IPS-15b (cell line): Measurements from ENCODE around the gene S100G.
"Not testable (repeated sequence)": the region's sequence is repeated elsewhere in the genome, so short reads cannot be mapped to it uniquely, and the experiment has no call there.

Source experiments
- H3K27me3 ChIP-seq: one replicate; pipeline ENCODE4 v1.6.1; 2013; ENCODE audit warnings: low read length; ENCODE audit not compliant: control insufficient read depth, insufficient read depth
- H3K36me3 ChIP-seq: one replicate; pipeline ENCODE4 v1.6.1; 2013; ENCODE audit warnings: low read length; ENCODE audit not compliant: control insufficient read depth, insufficient read depth
- H3K4me1 ChIP-seq: one replicate; pipeline ENCODE4 v1.6.1; 2013; ENCODE audit warnings: mild to moderate bottlenecking, low read length; ENCODE audit not compliant: control insufficient read depth, insufficient read depth
- H3K4me3 ChIP-seq: one replicate; pipeline ENCODE4 v1.5.1; 2013; ENCODE audit warnings: low read depth, low read length
- H3K9ac ChIP-seq: one replicate; pipeline ENCODE4 v1.6.1; 2013; ENCODE audit warnings: low read depth, mild to moderate bottlenecking, low read length
- H3K9me3 ChIP-seq: one replicate; pipeline ENCODE4 v1.6.1; 2013; ENCODE audit warnings: mild to moderate bottlenecking, low read length; ENCODE audit not compliant: control insufficient read depth, insufficient read depth

S100G gene

GRCh38 chrX:16649858-16650257 lies at the start of gene S100G:
Gene S100G (plus strand): TSS chrX:16650158. CDS start chrX:16651007, 849 bp downstream.
- H3K4me1 ChIP-seq: no peaks in the 10 kb centered on the region
- no peaks in the 10 kb centered on the region for H3K9me3 ChIP-seq
- H3K9ac ChIP-seq: no peak within 1 kb of the TSS
- no peaks in the 10 kb centered on the region for H3K27me3 ChIP-seq
- H3K36me3 ChIP-seq: no peaks in the 10 kb centered on the region
- no peak within 1 kb of the TSS for H3K4me3 ChIP-seq

- no peaks in the 10 kb centered on the region for H3K4me1 ChIP-seq
- H3K9ac ChIP-seq: no peak overlapping the region
- H3K36me3 ChIP-seq: peaks cover 4% of the 10 kb centered on the region
- no peaks in the 10 kb centered on the region for H3K9me3 ChIP-seq
- no peaks in the 10 kb centered on the region for H3K27me3 ChIP-seq
- H3K4me3 ChIP-seq: no peak overlapping the region
Measured at GRCh38 chrX:16601885-16602284, 48.1 kb upstream of the S100G start.

- H3K9ac ChIP-seq, H3K9me3 ChIP-seq, H3K4me3 ChIP-seq, H3K4me1 ChIP-seq, H3K27me3 ChIP-seq, H3K36me3 ChIP-seq: not testable (repeated sequence)
Measured at GRCh38 chrX:16603235-16603634, 46.7 kb upstream of the S100G start.

- Histone ChIP-seq H3K27me3 (no peaks in the 10 kb centered on the region), H3K36me3 (peaks cover 4% of the 10 kb centered on the region), H3K4me3 (no peak overlapping the region), H3K9me3 (no peaks in the 10 kb centered on the region), H3K9ac (no peak overlapping the region), H3K4me1 (no peaks in the 10 kb centered on the region)
Measured at GRCh38 chrX:16603822-16604221, 46.1 kb upstream of the S100G start.

GRCh38 chrX:16604337-16604736 lies 45.6 kb upstream of the S100G start:
- peaks cover 4% of the 10 kb centered on the region for H3K36me3 ChIP-seq
- H3K9ac ChIP-seq: no peak overlapping the region

GRCh38 chrX:16606142-16606720 lies 43.7 kb upstream of the S100G start:
- no peaks in the 10 kb centered on the region for H3K4me1 ChIP-seq
- H3K9me3 ChIP-seq: peaks cover 5% of the 10 kb centered on the region
- H3K27me3 ChIP-seq: no peaks in the 10 kb centered on the region
- H3K4me3 ChIP-seq: no peak overlapping the region
- H3K9ac ChIP-seq: no peak overlapping the region
- H3K36me3 ChIP-seq: peaks cover 4% of the 10 kb centered on the region

More at GRCh38 chrX:16604337-16604736, 45.6 kb upstream of the S100G start:
- Histone ChIP-seq H3K9me3 (no peaks in the 10 kb centered on the region), H3K4me1 (no peaks in the 10 kb centered on the region), H3K27me3 (no peaks in the 10 kb centered on the region), H3K4me3 (no peak overlapping the region)

- H3K4me1 ChIP-seq: peaks cover 14% of the 10 kb centered on the region
- peaks cover 4% of the 10 kb centered on the region for H3K36me3 ChIP-seq
- no peaks in the 10 kb centered on the region for H3K27me3 ChIP-seq
- H3K9me3 ChIP-seq: peaks cover 5% of the 10 kb centered on the region
- no peak overlapping the region for H3K9ac ChIP-seq
- no peak overlapping the region for H3K4me3 ChIP-seq
Measured at GRCh38 chrX:16610121-16610621, 39.8 kb upstream of the S100G start.

GRCh38 chrX:16610654-16611053 lies 39.3 kb upstream of the S100G start:
- H3K36me3 ChIP-seq, H3K9me3 ChIP-seq, H3K27me3 ChIP-seq: not testable (repeated sequence)

GRCh38 chrX:16612257-16612897 lies 37.6 kb upstream of the S100G start:
- peaks cover 5% of the 10 kb centered on the region for H3K36me3 ChIP-seq
- no peaks in the 10 kb centered on the region for H3K27me3 ChIP-seq
- peaks cover 14% of the 10 kb centered on the region for H3K4me1 ChIP-seq

More at GRCh38 chrX:16610654-16611053, 39.3 kb upstream of the S100G start:
- peaks cover 14% of the 10 kb centered on the region for H3K4me1 ChIP-seq
- not testable (repeated sequence) for H3K9ac ChIP-seq, H3K4me3 ChIP-seq

GRCh38 chrX:16617382-16617781 lies 32.6 kb upstream of the S100G start:
- Histone ChIP-seq H3K9ac (no peak overlapping the region), H3K27me3 (no peaks in the 10 kb centered on the region), H3K36me3 (peaks cover 9% of the 10 kb centered on the region), H3K9me3 (no peaks in the 10 kb centered on the region), H3K4me3 (no peak overlapping the region), H3K4me1 (peaks cover 8% of the 10 kb centered on the region)

More at GRCh38 chrX:16612257-16612897, 37.6 kb upstream of the S100G start:
- H3K4me3 ChIP-seq: no peak overlapping the region
- H3K9ac ChIP-seq: no peak overlapping the region
- peaks cover 5% of the 10 kb centered on the region for H3K9me3 ChIP-seq

GRCh38 chrX:16618422-16618821 lies 31.5 kb upstream of the S100G start:
- Histone ChIP-seq H3K9ac (no peak overlapping the region), H3K9me3 (no peaks in the 10 kb centered on the region), H3K36me3 (peaks cover 9% of the 10 kb centered on the region), H3K4me3 (no peak overlapping the region), H3K27me3 (no peaks in the 10 kb centered on the region), H3K4me1 (no peaks in the 10 kb centered on the region)

GRCh38 chrX:16619024-16619423 lies 30.9 kb upstream of the S100G start:
- H3K27me3 ChIP-seq: no peaks in the 10 kb centered on the region
- H3K9ac ChIP-seq: no peak overlapping the region
- H3K4me3 ChIP-seq: no peak overlapping the region
- H3K4me1 ChIP-seq: no peaks in the 10 kb centered on the region
- H3K36me3 ChIP-seq: peaks cover 9% of the 10 kb centered on the region
- H3K9me3 ChIP-seq: no peaks in the 10 kb centered on the region
